Endothelial cell of umbilical vein (primary cell): Measurements from ENCODE around the gene UTS2. TPM values are rescaled to one million over a fixed set of nuclear protein-coding genes. Genes with fewer than 3 reads are reported as not detected.

Experiments
- BruUV-seq: library from RNA; stranded (reverse); fragments of 400-500 nt; replicated peaks from 2 replicates; lab custom pipeline; 2021; lab: Mats Ljungman, UMichigan
- CTCF ChIA-PET: fragments of 300-600, 350-600 bp; sonication (Branson Sonifier 250); formaldehyde crosslinking; loops from one replicate; lab custom pipeline; 2021; ENCODE audit warnings: antibody characterized with exemption, inconsistent platforms; lab: Charles Lee
- POLR2A ChIA-PET: fragments of 300-600, 350-600 bp; sonication (Branson Sonifier 250); formaldehyde crosslinking; loops from one replicate; lab custom pipeline; 2021; ENCODE audit warnings: antibody characterized with exemption, inconsistent platforms; lab: Charles Lee
- DNase-seq: peaks from one replicate; pipeline ENCODE4 v3.0.0-alpha.2; 2011; ENCODE audit warnings: low read depth, low spot score
- FAIRE-seq: peaks from 2 replicates; lab custom pipeline; 2011; peaks lifted over from hg19 to GRCh38; lab: Jason Lieb, UNC
- H2AFZ ChIP-seq: 2 replicates; pipeline ENCODE4 v1.6.0; 2012; ENCODE audit warnings: low read depth, low read length, control low read depth, inconsistent platforms
- H3K27ac ChIP-seq: 2 replicates; pipeline ENCODE4 v1.5.1; 2011; ENCODE audit warnings: low read depth, mild to moderate bottlenecking, control low read depth, low read length, moderate library complexity; ENCODE audit not compliant: insufficient read depth
- H3K27me3 ChIP-seq, 2 experiments: 2 replicates each; pipeline versions ENCODE4 v1.6.0 to v1.6.1; 2011; ENCODE audit warnings: low read length in 2 of 2, mixed read lengths in 1 of 2; ENCODE audit not compliant: control insufficient read depth in 2 of 2, insufficient read depth in 2 of 2
- H3K36me3 ChIP-seq, 2 experiments: 2 replicates in 1 of 2; 3 replicates in 1 of 2; pipeline ENCODE4 v1.5.1; 2011; ENCODE audit warnings: low read length in 2 of 2, mild to moderate bottlenecking in 1 of 2, moderate library complexity in 1 of 2; ENCODE audit not compliant: control insufficient read depth in 2 of 2, insufficient read depth in 2 of 2; ENCODE audit errors: extremely low read depth in 1 of 2
- H3K4me1 ChIP-seq: 3 replicates; pipeline ENCODE4 v1.5.1; 2011; ENCODE audit warnings: mild to moderate bottlenecking, low read length; ENCODE audit not compliant: control insufficient read depth, insufficient read depth; ENCODE audit errors: extremely low read depth
- H3K4me2 ChIP-seq: 2 replicates; pipeline ENCODE4 v1.6.1; 2011; ENCODE audit warnings: low read length, control low read depth, mixed read lengths; ENCODE audit not compliant: insufficient read depth
- H3K4me3 ChIP-seq, 3 experiments: fragments of 200-600 bp in 1 of 3; sonication (generic), shearing (Covaris generic) in 1 of 3; replicated peaks in 1 of 3; 2 replicates each; pipeline ENCODE4 v1.5.1; 2011 to 2016; ENCODE audit warnings: control low read depth in 3 of 3, low read length in 3 of 3, mild to moderate bottlenecking in 2 of 3, inconsistent platforms in 1 of 3, low read depth in 1 of 3, moderate library complexity in 1 of 3; ENCODE audit not compliant: insufficient read depth in 1 of 3
- H3K79me2 ChIP-seq: 2 replicates; pipeline ENCODE4 v1.6.0; 2012; ENCODE audit warnings: low read length, inconsistent platforms; ENCODE audit not compliant: control insufficient read depth, insufficient read depth
- H3K9ac ChIP-seq: replicated peaks from 2 replicates; pipeline ENCODE3; 2011; ENCODE audit warnings: low read length, control low read depth; ENCODE audit not compliant: insufficient read depth; ENCODE audit errors: extremely low read depth
- H3K9me1 ChIP-seq: replicated peaks from 3 replicates; pipeline ENCODE4 v1.6.0; 2011; ENCODE audit warnings: mild to moderate bottlenecking, low read length; ENCODE audit not compliant: control insufficient read depth, insufficient read depth; ENCODE audit errors: extremely low read depth
- H3K9me3 ChIP-seq: replicated peaks from 2 replicates; pipeline ENCODE4 v1.5.1; 2012; ENCODE audit warnings: low read length, inconsistent platforms; ENCODE audit not compliant: control insufficient read depth, insufficient read depth
- H4K20me1 ChIP-seq: replicated peaks from 2 replicates; pipeline ENCODE3; 2011; ENCODE audit warnings: mild to moderate bottlenecking, low read length; ENCODE audit not compliant: control insufficient read depth, insufficient read depth; ENCODE audit errors: extremely low read depth
- EZH2 ChIP-seq: IDR thresholded peaks from 2 replicates; pipeline ENCODE4 v1.6.1; 2012; ENCODE audit warnings: borderline replicate concordance, low read depth, mild to moderate bottlenecking, moderate library complexity, low read length, inconsistent platforms; ENCODE audit not compliant: severe bottlenecking
- FOS ChIP-seq: IDR thresholded peaks from 2 replicates; pipeline ENCODE4 v1.6.1; 2011; ENCODE audit warnings: mild to moderate bottlenecking, low read length, moderate library complexity, borderline replicate concordance; ENCODE audit not compliant: insufficient read depth
- GATA2 ChIP-seq: IDR thresholded peaks from 2 replicates; pipeline ENCODE4 v1.7.0; 2011; ENCODE audit warnings: low read depth, mild to moderate bottlenecking, moderate library complexity, mixed read lengths, low read length; ENCODE audit not compliant: insufficient read length, insufficient read depth
- MYC ChIP-seq: IDR thresholded peaks from one replicate; pipeline ENCODE4 v1.6.1; 2011; ENCODE audit warnings: mild to moderate bottlenecking, low read depth, low read length
- POLR2AphosphoS5 ChIP-seq: IDR thresholded peaks from 2 replicates; pipeline ENCODE4 v1.6.1; 2012; ENCODE audit warnings: low read depth, mild to moderate bottlenecking, control low read depth, low read length, moderate library complexity; ENCODE audit not compliant: insufficient read depth
- dilution Hi-C: fragments of 300-500 bp; cut with MboI; formaldehyde crosslinking; loops from one replicate; pipeline ENCODE4 v1.15.0; 2019; ENCODE audit warnings: low sequenced_read_pairs; ENCODE audit not compliant: extremely low pct_ligation_motif_present
- intact Hi-C: fragments of 100-400 bp; cut with micrococcal nuclease; formaldehyde crosslinking; loops from one replicate; pipeline ENCODE4 v1.10.0; 2022
- polyA plus RNA-seq, 4 experiments: library from polyadenylated mRNA; depleted of rRNA in 3 of 4; stranded (reverse) in 3 of 4; unstranded in 1 of 4; fragments of >200 nt; gene quantifications; 2 replicates each; pipeline versions ENCODE4 v1.2.1 to v1.2.3, GENCODE V29; 2011 to 2012; ENCODE audit warnings: missing spikeins in 1 of 4
- total RNA-seq: library from RNA; stranded (reverse); gene quantifications from 2 replicates; pipeline ENCODE4 v1.2.3, GENCODE V29; 2021
- TF ChIP-seq, protein P1 (sequence below): IDR thresholded peaks from 2 replicates; pipeline ENCODE4 v1.6.1; 2011; ENCODE audit not compliant: insufficient read depth, insufficient read length

Gene UTS2
- total and polyA plus RNA-seq, 2 donors (not counting 3 experiments of a cell fraction or from before 2014, with no cell fraction given), result not detected

DNA sequence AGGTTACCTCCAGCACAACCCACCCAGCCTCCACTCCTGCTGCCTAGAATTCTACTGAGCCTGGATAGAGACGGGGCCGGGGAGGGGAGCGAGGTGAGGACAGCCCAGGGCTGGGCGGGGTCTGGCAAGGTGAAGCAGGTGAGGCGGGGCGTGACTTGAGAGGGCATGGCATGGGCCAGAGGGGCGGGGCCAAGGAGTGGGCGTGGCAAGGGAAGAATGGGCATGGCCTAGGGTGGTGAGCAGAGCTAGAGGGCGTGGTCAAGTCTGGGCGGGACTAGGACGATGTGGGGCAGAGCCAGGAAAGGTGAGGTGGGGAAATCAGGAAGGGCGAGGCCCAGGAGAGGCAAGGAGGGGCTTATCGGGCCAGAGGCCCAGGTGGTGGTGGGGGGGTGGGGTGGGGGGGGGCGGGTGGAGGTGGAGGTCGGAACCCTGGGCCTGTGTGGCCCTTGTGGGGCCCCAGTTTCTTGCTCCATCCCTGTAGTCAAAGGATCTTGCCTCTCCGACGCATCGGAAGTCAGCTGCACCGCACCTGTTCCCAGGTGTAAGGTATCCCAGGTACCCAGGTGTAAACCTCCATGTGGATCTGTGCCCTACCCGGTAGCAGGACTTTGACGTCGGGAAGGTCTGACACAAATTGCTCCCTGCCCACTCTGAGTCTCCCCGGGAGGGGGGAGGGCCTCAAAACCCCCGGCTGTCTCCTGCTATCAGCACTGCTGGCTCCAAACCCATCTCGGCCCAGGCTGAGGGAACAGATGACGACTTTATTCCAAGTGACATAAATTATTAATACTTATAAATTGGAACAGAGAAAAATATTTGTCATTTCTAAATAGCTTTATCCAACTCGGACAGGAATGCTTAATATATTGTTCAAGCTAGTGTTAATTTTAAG, 32.9 kb upstream of the UTS2 start:
- H2AFZ ChIP-seq, result no peak overlapping the region
- H3K9me1 ChIP-seq, result no peaks in the 10 kb centered on the region
- H3K27me3 ChIP-seq, result no peaks in the 10 kb centered on the region
- H4K20me1 ChIP-seq, result no peaks in the 10 kb centered on the region
- TF ChIP-seq POLR2AphosphoS5, result no peak
- TF ChIP-seq, protein P1, sequence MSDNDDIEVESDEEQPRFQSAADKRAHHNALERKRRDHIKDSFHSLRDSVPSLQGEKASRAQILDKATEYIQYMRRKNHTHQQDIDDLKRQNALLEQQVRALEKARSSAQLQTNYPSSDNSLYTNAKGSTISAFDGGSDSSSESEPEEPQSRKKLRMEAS, result no peak
- no peak for TF ChIP-seq MYC
- no peak for TF ChIP-seq EZH2
- DNase-seq (no peak), FAIRE-seq (no peak)
- no peak overlapping the region for H3K4me3 ChIP-seq
- no TSS peak for BruUV-seq
- no peaks in the 10 kb centered on the region for H3K36me3 ChIP-seq
- intact Hi-C loops, result no loop called here
- no peaks in the 10 kb centered on the region for H3K79me2 ChIP-seq
- H3K27ac ChIP-seq, result no peak overlapping the region
- no peaks in the 10 kb centered on the region for H3K9me3 ChIP-seq
- ChIA-PET POLR2A (interaction anchor here (0.6 kb wide), 1 partner anchor 218 kb away, joined by 6 read pairs; no protein-coding TSS in a partner anchor), CTCF (no interaction called here)
- dilution Hi-C loops, result no loop called here
- no peak overlapping the region for H3K4me2 ChIP-seq
- no peaks in the 10 kb centered on the region for H3K4me1 ChIP-seq
- no peak overlapping the region for H3K9ac ChIP-seq

DNA sequence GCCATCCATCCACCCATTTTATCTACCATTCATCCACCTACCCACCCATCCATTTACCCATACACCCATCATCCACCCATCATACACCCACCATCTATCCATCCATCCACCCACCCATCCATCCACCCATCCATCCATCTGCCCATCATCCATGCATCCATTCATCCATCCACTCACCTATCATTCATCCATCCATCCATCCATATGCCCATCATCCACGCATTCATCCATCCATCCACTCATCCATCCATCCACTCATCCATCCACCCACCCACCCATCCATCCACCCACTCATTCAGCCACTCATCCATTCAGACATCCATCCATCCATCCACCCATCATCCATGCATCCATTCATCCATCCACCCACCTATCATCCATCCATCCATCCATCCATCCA, 31.9 kb upstream of the UTS2 start:
- DNase-seq (no peak), FAIRE-seq (no peak)
- H3K9me3 ChIP-seq, result no peaks in the 10 kb centered on the region
- POLR2A ChIA-PET, result no interaction called here
- dilution Hi-C loops, result no loop called here
- no peaks in the 10 kb centered on the region for H3K27me3 ChIP-seq
- H3K36me3 ChIP-seq, result no peaks in the 10 kb centered on the region
- H3K4me3 ChIP-seq, result no peak overlapping the region
- H3K9ac ChIP-seq, result no peak overlapping the region
- BruUV-seq, result no TSS peak
- CTCF ChIA-PET, result no interaction called here
- H3K9me1 ChIP-seq, result no peaks in the 10 kb centered on the region
- intact Hi-C loops, result no loop called here
- no peak overlapping the region for H2AFZ ChIP-seq
- no peaks in the 10 kb centered on the region for H3K79me2 ChIP-seq
- no peaks in the 10 kb centered on the region for H3K4me1 ChIP-seq
- H3K27ac ChIP-seq, result no peak overlapping the region
- H4K20me1 ChIP-seq, result no peaks in the 10 kb centered on the region
- H3K4me2 ChIP-seq, result no peak overlapping the region
- no peak for TF ChIP-seq GATA2
- no peak for TF ChIP-seq MYC
- no peak for TF ChIP-seq EZH2
- TF ChIP-seq FOS, result no peak
